Ovary (tissue), 3 donors: Measurements from ENCODE around the gene DOC2A.

ENCODE experiments used
- EP300 ChIP-seq: sonication (generic); formaldehyde crosslinking; IDR thresholded peaks from one replicate; pipeline ENCODE4 v1.6.1; 2017; ENCODE audit warnings: antibody characterized with exemption
- POLR2A ChIP-seq: fragments of 450-650 bp; IDR thresholded peaks from one replicate; pipeline ENCODE4 v1.6.1; 2017; ENCODE audit warnings: antibody characterized with exemption, mild to moderate bottlenecking, moderate library complexity
- TF ChIP-seq, protein P1 (sequence below), 3 donors: fragments of 450-650 bp in 2 of 3; fragments of 200-600 bp in 1 of 3; IDR thresholded peaks; one replicate each; pipeline versions ENCODE4 v1.5.1 to v1.8.0; 2016 to 2022; ENCODE audit warnings: antibody characterized with exemption in 3 of 3, mild to moderate bottlenecking in 1 of 3
- donor health status: DM: no; HTN: no; CAD: no.

DNA sequence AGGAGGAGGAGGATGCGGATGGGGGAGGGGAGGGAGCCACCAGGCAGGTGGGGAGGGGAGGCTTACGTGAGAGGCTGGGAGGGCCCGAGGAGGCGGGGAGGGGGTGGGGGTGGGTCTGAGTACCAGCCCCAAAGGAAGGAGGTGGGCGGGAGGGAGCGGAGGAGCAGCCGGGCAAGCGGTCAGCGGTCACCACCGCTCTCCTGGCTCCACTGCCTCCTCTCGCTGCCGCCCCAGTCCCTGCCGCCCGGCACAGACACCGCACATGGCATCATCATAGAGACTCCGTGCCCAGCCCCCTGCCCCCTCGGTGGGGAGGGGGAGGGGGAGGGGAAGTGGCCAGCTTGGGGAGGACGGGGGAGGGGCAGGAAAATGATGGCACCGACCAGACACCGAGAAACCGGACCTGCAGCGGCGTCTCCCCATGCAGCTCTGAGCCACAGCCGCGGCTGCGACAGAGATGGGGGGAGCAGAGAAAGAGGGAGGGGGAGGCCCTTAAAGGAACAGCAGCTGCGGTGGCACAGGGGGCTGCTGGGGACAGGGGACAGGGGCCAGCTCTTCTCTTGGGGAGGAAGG is 20.1 kb upstream of the DOC2A start, which contains the start of gene TLCD3B:
- TF ChIP-seq POLR2A (no peak), EP300 (no peak)
- TF ChIP-seq, protein P1, sequence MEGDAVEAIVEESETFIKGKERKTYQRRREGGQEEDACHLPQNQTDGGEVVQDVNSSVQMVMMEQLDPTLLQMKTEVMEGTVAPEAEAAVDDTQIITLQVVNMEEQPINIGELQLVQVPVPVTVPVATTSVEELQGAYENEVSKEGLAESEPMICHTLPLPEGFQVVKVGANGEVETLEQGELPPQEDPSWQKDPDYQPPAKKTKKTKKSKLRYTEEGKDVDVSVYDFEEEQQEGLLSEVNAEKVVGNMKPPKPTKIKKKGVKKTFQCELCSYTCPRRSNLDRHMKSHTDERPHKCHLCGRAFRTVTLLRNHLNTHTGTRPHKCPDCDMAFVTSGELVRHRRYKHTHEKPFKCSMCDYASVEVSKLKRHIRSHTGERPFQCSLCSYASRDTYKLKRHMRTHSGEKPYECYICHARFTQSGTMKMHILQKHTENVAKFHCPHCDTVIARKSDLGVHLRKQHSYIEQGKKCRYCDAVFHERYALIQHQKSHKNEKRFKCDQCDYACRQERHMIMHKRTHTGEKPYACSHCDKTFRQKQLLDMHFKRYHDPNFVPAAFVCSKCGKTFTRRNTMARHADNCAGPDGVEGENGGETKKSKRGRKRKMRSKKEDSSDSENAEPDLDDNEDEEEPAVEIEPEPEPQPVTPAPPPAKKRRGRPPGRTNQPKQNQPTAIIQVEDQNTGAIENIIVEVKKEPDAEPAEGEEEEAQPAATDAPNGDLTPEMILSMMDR (IDR thresholded peaks at IDR 0.05), result no peak
